HepG2 (cell line): ENCODE measurements around the gene FNDC10.

Experiments used
- BCLAF1 ChIP-seq: fragments of 450-650 bp; IDR thresholded peaks from 2 replicates; pipeline ENCODE4 v1.6.1; 2017; ENCODE audit warnings: mild to moderate bottlenecking
- EP300 ChIP-seq, 3 experiments: sonication (generic) in 1 of 3; formaldehyde crosslinking in 1 of 3; IDR thresholded peaks; 2 replicates each; pipeline versions ENCODE4 v1.5.1 to v1.6.1; 2011 to 2020; ENCODE audit warnings: low read depth in 2 of 3, low read length in 2 of 3, borderline replicate concordance in 1 of 3, improper control_type of control experiment in 1 of 3, mild to moderate bottlenecking in 1 of 3, missing genetic modification reagents in 1 of 3, moderate library complexity in 1 of 3
- HINFP ChIP-seq: sonication (generic); formaldehyde crosslinking; IDR thresholded peaks from 2 replicates; pipeline ENCODE4 v1.4.0; 2020; ENCODE audit warnings: low read depth, mild to moderate bottlenecking, missing genetic modification reagents
- KLF15 ChIP-seq: sonication (generic); formaldehyde crosslinking; IDR thresholded peaks from 2 replicates; pipeline ENCODE4 v1.8.1; 2023; ENCODE audit warnings: borderline replicate concordance, mild to moderate bottlenecking, inconsistent platforms, missing genetic modification reagents, mixed read lengths
- TF ChIP-seq, protein P1 (sequence below): sonication (generic); formaldehyde crosslinking; IDR thresholded peaks from 2 replicates; pipeline ENCODE4 v1.5.0; 2020; ENCODE audit warnings: mild to moderate bottlenecking, missing genetic modification reagents, moderate library complexity

GRCh38 chr1:1616045-1616790 lies 16.3 kb upstream of the FNDC10 start:
- TF ChIP-seq HINFP (CRISPR knock-in tag) (no peak), EP300 (IDR thresholded peaks at IDR 0.05; ENCODE audit: low read depth in 2 of 2, low read length in 2 of 2) (no peak), EP300 (CRISPR knock-in tag; IDR thresholded peaks at IDR 0.05; ENCODE audit: borderline replicate concordance) (no peak), KLF15 (CRISPR knock-in tag) (no peak), BCLAF1 (no peak)
- TF ChIP-seq, protein P1, sequence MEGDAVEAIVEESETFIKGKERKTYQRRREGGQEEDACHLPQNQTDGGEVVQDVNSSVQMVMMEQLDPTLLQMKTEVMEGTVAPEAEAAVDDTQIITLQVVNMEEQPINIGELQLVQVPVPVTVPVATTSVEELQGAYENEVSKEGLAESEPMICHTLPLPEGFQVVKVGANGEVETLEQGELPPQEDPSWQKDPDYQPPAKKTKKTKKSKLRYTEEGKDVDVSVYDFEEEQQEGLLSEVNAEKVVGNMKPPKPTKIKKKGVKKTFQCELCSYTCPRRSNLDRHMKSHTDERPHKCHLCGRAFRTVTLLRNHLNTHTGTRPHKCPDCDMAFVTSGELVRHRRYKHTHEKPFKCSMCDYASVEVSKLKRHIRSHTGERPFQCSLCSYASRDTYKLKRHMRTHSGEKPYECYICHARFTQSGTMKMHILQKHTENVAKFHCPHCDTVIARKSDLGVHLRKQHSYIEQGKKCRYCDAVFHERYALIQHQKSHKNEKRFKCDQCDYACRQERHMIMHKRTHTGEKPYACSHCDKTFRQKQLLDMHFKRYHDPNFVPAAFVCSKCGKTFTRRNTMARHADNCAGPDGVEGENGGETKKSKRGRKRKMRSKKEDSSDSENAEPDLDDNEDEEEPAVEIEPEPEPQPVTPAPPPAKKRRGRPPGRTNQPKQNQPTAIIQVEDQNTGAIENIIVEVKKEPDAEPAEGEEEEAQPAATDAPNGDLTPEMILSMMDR (CRISPR knock-in tag) = no peak
